KOPT-K1 (cell line): ENCODE data around the gene HAGHL.
A peak's percentile ranks its signal among the peaks of the same experiment; 100 is the strongest.

Source experiments
- H3K27ac ChIP-seq: fragments of 200-600 bp; sonication (generic); 2 replicates; pipeline ENCODE4 v1.5.1; 2016; ENCODE audit warnings: antibody characterized with exemption, mild to moderate bottlenecking, low read depth, low read length; ENCODE audit not compliant: poor library complexity, severe bottlenecking
- H3K36me3 ChIP-seq: fragments of 200-600 bp; sonication (generic); 2 replicates; pipeline ENCODE4 v1.5.1; 2017; ENCODE audit warnings: antibody characterized with exemption, mild to moderate bottlenecking, low read length, moderate library complexity; ENCODE audit not compliant: insufficient read depth
- H3K9me3 ChIP-seq: fragments of 200-600 bp; sonication (generic); 2 replicates; pipeline ENCODE4 v1.5.1; 2017; ENCODE audit warnings: antibody characterized with exemption, low read length, mild to moderate bottlenecking; ENCODE audit not compliant: insufficient read depth, poor library complexity, severe bottlenecking

The HAGHL gene

GRCh38 chr16:720447-720989 is 6.4 kb upstream of the HAGHL start:
- Histone ChIP-seq H3K36me3 (no peaks in the 10 kb centered on the region), H3K27ac (peak overlapping the region; percentile 84), H3K9me3 (no peaks in the 10 kb centered on the region)

- peak within 1 kb of the TSS; percentile 84 for H3K27ac ChIP-seq
- no peaks in the 10 kb centered on the region for H3K9me3 ChIP-seq
Observed at GRCh38 chr16:720990-721764, 5.7 kb upstream of the HAGHL start, which contains the start of gene ANTKMT. ANTKMT (plus strand) TSS chr16:721146; CDS start chr16:721275, 129 bp downstream.

GRCh38 chr16:721765-722540 is 5.0 kb upstream of the HAGHL start:
- no peaks in the 10 kb centered on the region for H3K36me3 ChIP-seq
- H3K27ac ChIP-seq, result peak overlapping the region; percentile 84
- H3K9me3 ChIP-seq, result no peaks in the 10 kb centered on the region

More at GRCh38 chr16:720990-721764, 5.7 kb upstream of the HAGHL start, which contains the start of gene ANTKMT:
- H3K36me3 ChIP-seq, result no peaks in the 10 kb centered on the region

- H3K9me3 ChIP-seq, result no peaks in the 10 kb centered on the region
- no peak overlapping the region for H3K27ac ChIP-seq
- H3K36me3 ChIP-seq, result no peaks in the 10 kb centered on the region
Observed at GRCh38 chr16:722835-723633, 3.9 kb upstream of the HAGHL start.

- Histone ChIP-seq H3K36me3 (no peaks in the 10 kb centered on the region), H3K27ac (no peak overlapping the region), H3K9me3 (no peaks in the 10 kb centered on the region)
Observed at GRCh38 chr16:723695-724094, 3.2 kb upstream of the HAGHL start.

- H3K27ac ChIP-seq, result no peak overlapping the region
- no peaks in the 10 kb centered on the region for H3K9me3 ChIP-seq
- H3K36me3 ChIP-seq, result no peaks in the 10 kb centered on the region
Observed at GRCh38 chr16:724188-725040, 2.5 kb upstream of the HAGHL start.

- Histone ChIP-seq H3K9me3 (no peaks in the 10 kb centered on the region), H3K36me3 (no peaks in the 10 kb centered on the region), H3K27ac (no peak overlapping the region)
Observed at GRCh38 chr16:725041-725376, 1.9 kb upstream of the HAGHL start.

GRCh38 chr16:725463-726187 is 1.3 kb upstream of the HAGHL start:
- Histone ChIP-seq H3K36me3 (no peaks in the 10 kb centered on the region), H3K9me3 (no peaks in the 10 kb centered on the region), H3K27ac (no peak overlapping the region)

GRCh38 chr16:726188-726437 is 793 bp upstream of the HAGHL start:
- Histone ChIP-seq H3K27ac (no peak overlapping the region), H3K36me3 (no peaks in the 10 kb centered on the region), H3K9me3 (no peaks in the 10 kb centered on the region)

GRCh38 chr16:727291-727977 is 528 bp downstream of the HAGHL start:
- Histone ChIP-seq H3K36me3 (peaks cover 1% of the 10 kb centered on the region; the same call in 1 of the 2 replicates), H3K9me3 (no peaks in the 10 kb centered on the region), H3K27ac (no peak overlapping the region)

GRCh38 chr16:728131-728889 is 1.4 kb downstream of the HAGHL start:
- Histone ChIP-seq H3K9me3 (no peaks in the 10 kb centered on the region), H3K27ac (no peak overlapping the region), H3K36me3 (peaks cover 10% of the 10 kb centered on the region; the same call in 1 of the 2 replicates)

- H3K9me3 ChIP-seq, result no peaks in the 10 kb centered on the region
- H3K27ac ChIP-seq, result no peak overlapping the region
- peaks cover 18% of the 10 kb centered on the region; the same call in 1 of the 2 replicates for H3K36me3 ChIP-seq
Observed at GRCh38 chr16:728890-729744, 2.2 kb downstream of the HAGHL start.
